Measurements from ENCODE around the gene TMEM254.
A peak's percentile ranks its signal among the peaks of the same experiment; 100 is the strongest.
"Not testable (repeated sequence)": the region's sequence is repeated elsewhere in the genome, so short reads cannot be mapped to it uniquely, and the experiment has no call there.

The TMEM254 gene

GRCh38 chr10:80132299-80133139, 54.1 kb downstream of the TMEM254 start, which contains the start of gene PLAC9:
PLAC9 (plus strand) TSS chr10:80132730; CDS start chr10:80132763, 33 bp downstream.
- no peaks in the 10 kb centered on the region for H3K4me1 ChIP-seq
- no peaks in the 10 kb centered on the region for H3K9me3 ChIP-seq
- DNase-seq (ENCODE audit: low spot score in 2 of 2) = peak in 1 of 2 experiments; percentile 19
- H3K36me3 ChIP-seq (replicated peaks) = no peaks in the 10 kb centered on the region
- no peak within 1 kb of the TSS for H3K4me3 ChIP-seq
- in situ Hi-C loops (cut with MboI; ENCODE audit: low sequenced_read_pairs) = no loop called here
- no peaks in the 10 kb centered on the region for H3K27me3 ChIP-seq (ENCODE audit: low read depth)

- H3K4me3 ChIP-seq = no peak overlapping the region
- peaks cover 3% of the 10 kb centered on the region for H3K4me1 ChIP-seq
- in situ Hi-C loops (cut with MboI; ENCODE audit: low sequenced_read_pairs) = no loop called here
- no peak for DNase-seq (ENCODE audit: low spot score in 2 of 2)
- no peaks in the 10 kb centered on the region for H3K9me3 ChIP-seq
- no peaks in the 10 kb centered on the region for H3K27me3 ChIP-seq (ENCODE audit: low read depth)
- H3K36me3 ChIP-seq (replicated peaks) = no peaks in the 10 kb centered on the region
These were observed 54.7 kb downstream of the TMEM254 start for GRCh38 chr10:80133206-80133605.

GRCh38 chr10:80133687-80134086, 55.2 kb downstream of the TMEM254 start:
- in situ Hi-C loops (cut with MboI; ENCODE audit: low sequenced_read_pairs); H3K4me1 ChIP-seq; H3K27me3 ChIP-seq (ENCODE audit: low read depth); H3K36me3 ChIP-seq (replicated peaks); H3K9me3 ChIP-seq; H3K4me3 ChIP-seq; DNase-seq (ENCODE audit: low spot score in 2 of 2): not testable (repeated sequence)

DNA sequence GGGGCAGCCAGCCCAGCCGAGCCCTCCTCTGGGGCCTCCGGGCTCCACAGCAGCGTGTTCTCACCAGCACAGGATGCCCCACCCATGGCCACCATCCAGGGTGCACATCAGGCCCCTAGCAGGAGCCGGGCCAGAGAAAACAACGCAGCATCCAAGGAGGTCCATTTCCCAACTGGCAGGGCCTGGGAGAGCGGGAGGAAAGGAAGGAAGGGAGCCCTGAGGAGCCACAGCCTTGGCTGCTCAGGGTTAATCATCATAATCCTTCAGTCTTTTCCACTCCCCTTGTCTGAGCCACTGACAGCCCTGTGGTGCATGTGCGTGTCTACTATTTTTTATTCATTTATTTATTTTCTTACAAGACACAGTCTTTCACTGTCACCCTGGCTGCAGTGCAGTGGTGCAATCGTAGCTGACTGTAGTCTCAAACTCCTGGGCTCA, 57.7 kb downstream of the TMEM254 start:
- DNase-seq (ENCODE audit: low spot score in 2 of 2) = no peak
- H3K9me3 ChIP-seq = no peaks in the 10 kb centered on the region
- in situ Hi-C loops (cut with MboI; ENCODE audit: low sequenced_read_pairs) = no loop called here
- peaks cover 5% of the 10 kb centered on the region for H3K4me1 ChIP-seq
- H3K36me3 ChIP-seq (replicated peaks) = no peaks in the 10 kb centered on the region
- H3K4me3 ChIP-seq = no peak overlapping the region
- no peaks in the 10 kb centered on the region for H3K27me3 ChIP-seq (ENCODE audit: low read depth)

- DNase-seq (ENCODE audit: low spot score in 2 of 2) = no peak
- no peaks in the 10 kb centered on the region for H3K36me3 ChIP-seq (replicated peaks)
- H3K9me3 ChIP-seq = no peaks in the 10 kb centered on the region
- H3K4me1 ChIP-seq = peaks cover 5% of the 10 kb centered on the region
- no peaks in the 10 kb centered on the region for H3K27me3 ChIP-seq (ENCODE audit: low read depth)
- H3K4me3 ChIP-seq = no peak overlapping the region
- in situ Hi-C loops (cut with MboI; ENCODE audit: low sequenced_read_pairs) = no loop called here
These were observed 58.8 kb downstream of the TMEM254 start for GRCh38 chr10:80137031-80137862.

- DNase-seq (ENCODE audit: low spot score in 2 of 2) = peak; percentile 25 to 35
- in situ Hi-C loops (cut with MboI; ENCODE audit: low sequenced_read_pairs) = no loop called here
- Histone ChIP-seq H3K27me3 (ENCODE audit: low read depth) (no peaks in the 10 kb centered on the region), H3K4me1 (peaks cover 5% of the 10 kb centered on the region), H3K9me3 (no peaks in the 10 kb centered on the region), H3K4me3 (no peak overlapping the region), H3K36me3 (replicated peaks) (no peaks in the 10 kb centered on the region)
These were observed 59.5 kb downstream of the TMEM254 start for GRCh38 chr10:80137920-80138319.

- Histone ChIP-seq H3K4me3 (no peak overlapping the region), H3K27me3 (ENCODE audit: low read depth) (0 out of 2 replicates have a peak, but pooled peaks cover 3% of the 10 kb centered on the region), H3K4me1 (peaks cover 7% of the 10 kb centered on the region), H3K9me3 (no peaks in the 10 kb centered on the region), H3K36me3 (replicated peaks) (no peaks in the 10 kb centered on the region)
- in situ Hi-C loops (cut with MboI; ENCODE audit: low sequenced_read_pairs) = no loop called here
- DNase-seq (ENCODE audit: low spot score in 2 of 2) = no peak
These were observed 60.8 kb downstream of the TMEM254 start for GRCh38 chr10:80139265-80139664.

- Histone ChIP-seq H3K27me3 (ENCODE audit: low read depth) (0 out of 2 replicates have a peak, but pooled peaks cover 3% of the 10 kb centered on the region), H3K9me3 (no peaks in the 10 kb centered on the region), H3K4me3 (no peak overlapping the region), H3K36me3 (replicated peaks) (no peaks in the 10 kb centered on the region), H3K4me1 (peaks cover 7% of the 10 kb centered on the region)
- in situ Hi-C loops (cut with MboI; ENCODE audit: low sequenced_read_pairs) = loop anchor here (10.0 kb wide), 1 partner anchor 75 kb away; no protein-coding TSS in a partner anchor
- no peak for DNase-seq (ENCODE audit: low spot score in 2 of 2)
These were observed 61.8 kb downstream of the TMEM254 start for GRCh38 chr10:80140251-80140650.

GRCh38 chr10:80141696-80142460, 63.4 kb downstream of the TMEM254 start:
- no peak overlapping the region for H3K4me3 ChIP-seq
- in situ Hi-C loops (cut with MboI; ENCODE audit: low sequenced_read_pairs) = loop anchor here (10.0 kb wide), 1 partner anchor 73 kb away; no protein-coding TSS in a partner anchor
- DNase-seq (ENCODE audit: low spot score in 2 of 2) = no peak
- peaks cover 20% of the 10 kb centered on the region for H3K4me1 ChIP-seq
- no peaks in the 10 kb centered on the region for H3K9me3 ChIP-seq
- no peaks in the 10 kb centered on the region for H3K36me3 ChIP-seq (replicated peaks)
- H3K27me3 ChIP-seq (ENCODE audit: low read depth) = 0 out of 2 replicates have a peak, but pooled peaks cover 3% of the 10 kb centered on the region

All from HAP-1 (cell line).